ENCODE results near the gene PLA2G15. TPM values are rescaled to one million over a fixed set of nuclear protein-coding genes. Genes with fewer than 3 reads are reported as not detected.

Gene PLA2G15
- total RNA-seq, 1 donor from 2014 or later, result 26.8 TPM

DNA sequence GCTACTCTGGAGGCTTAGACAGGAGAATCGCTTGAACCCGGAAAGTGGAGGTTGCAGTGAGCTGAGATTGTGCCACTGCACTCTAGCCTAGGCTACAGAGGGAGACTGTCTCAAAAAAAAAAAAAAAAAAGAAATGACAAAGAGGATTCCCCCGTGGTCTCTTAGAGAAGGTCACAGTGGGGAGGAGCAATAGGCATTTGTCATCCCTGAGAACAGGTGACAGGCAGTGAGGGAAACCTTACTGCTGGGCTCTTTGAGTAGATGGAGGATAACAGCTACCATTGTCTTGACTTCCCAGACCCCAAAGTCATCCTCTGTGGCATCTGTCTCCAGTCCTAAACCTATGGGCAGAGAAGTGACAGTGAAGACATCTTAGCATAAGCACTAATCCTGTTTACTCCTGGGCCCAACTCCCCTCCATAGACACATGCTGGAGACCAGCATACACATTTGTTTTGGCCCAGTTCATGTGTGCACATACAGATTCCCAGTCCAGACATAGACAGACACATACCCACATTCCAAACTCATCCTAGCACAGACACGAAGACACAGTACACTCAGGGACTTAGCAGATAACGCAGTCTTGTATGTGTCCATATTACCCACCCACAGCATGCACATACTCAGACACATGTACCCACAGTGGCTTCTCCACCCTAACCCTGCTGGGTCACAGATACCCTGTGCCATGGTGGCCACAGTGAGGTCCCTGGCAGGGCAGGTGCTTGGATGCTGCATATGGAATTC is 11.9 kb upstream of the PLA2G15 start:
- H3K9me3 Mint-ChIP-seq (ENCODE audit: unreplicated experiment), result no peaks in the 10 kb centered on the region
- H3K9me3 ChIP-seq (ENCODE audit: insufficient read depth, low read depth, low read length), result no peaks in the 10 kb centered on the region
- no peak overlapping the region for H3K27ac Mint-ChIP-seq (ENCODE audit: unreplicated experiment)
- H3K4me1 ChIP-seq (ENCODE audit: insufficient read depth, low read length), result peaks cover 22% of the 10 kb centered on the region
- TF ChIP-seq EZH2 (IDR thresholded peaks at IDR 0.05; ENCODE audit: insufficient read depth, low read length), result no peak
- TF ChIP-seq, protein P1, sequence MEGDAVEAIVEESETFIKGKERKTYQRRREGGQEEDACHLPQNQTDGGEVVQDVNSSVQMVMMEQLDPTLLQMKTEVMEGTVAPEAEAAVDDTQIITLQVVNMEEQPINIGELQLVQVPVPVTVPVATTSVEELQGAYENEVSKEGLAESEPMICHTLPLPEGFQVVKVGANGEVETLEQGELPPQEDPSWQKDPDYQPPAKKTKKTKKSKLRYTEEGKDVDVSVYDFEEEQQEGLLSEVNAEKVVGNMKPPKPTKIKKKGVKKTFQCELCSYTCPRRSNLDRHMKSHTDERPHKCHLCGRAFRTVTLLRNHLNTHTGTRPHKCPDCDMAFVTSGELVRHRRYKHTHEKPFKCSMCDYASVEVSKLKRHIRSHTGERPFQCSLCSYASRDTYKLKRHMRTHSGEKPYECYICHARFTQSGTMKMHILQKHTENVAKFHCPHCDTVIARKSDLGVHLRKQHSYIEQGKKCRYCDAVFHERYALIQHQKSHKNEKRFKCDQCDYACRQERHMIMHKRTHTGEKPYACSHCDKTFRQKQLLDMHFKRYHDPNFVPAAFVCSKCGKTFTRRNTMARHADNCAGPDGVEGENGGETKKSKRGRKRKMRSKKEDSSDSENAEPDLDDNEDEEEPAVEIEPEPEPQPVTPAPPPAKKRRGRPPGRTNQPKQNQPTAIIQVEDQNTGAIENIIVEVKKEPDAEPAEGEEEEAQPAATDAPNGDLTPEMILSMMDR (IDR thresholded peaks at IDR 0.05; ENCODE audit: insufficient read depth, low read depth, low read length), result no peak
- peaks cover 15% of the 10 kb centered on the region for H3K27me3 ChIP-seq (ENCODE audit: insufficient read depth, low read length)
- DNase-seq (ENCODE audit: low read depth) (no peak), FAIRE-seq (no peak)
- no peak overlapping the region for H3K9ac ChIP-seq (ENCODE audit: low read length)
- no peak overlapping the region for H3K4me3 ChIP-seq (ENCODE audit: insufficient read depth, low read depth, low read length)
- H2AFZ ChIP-seq (ENCODE audit: low read depth, low read length), result no peak overlapping the region
- H3K4me2 ChIP-seq (ENCODE audit: low read length), result no peak overlapping the region
- peaks cover 3% of the 10 kb centered on the region for H3K36me3 Mint-ChIP-seq (ENCODE audit: low read depth, unreplicated experiment)
- H3K4me1 Mint-ChIP-seq (ENCODE audit: low read depth, unreplicated experiment), result peaks cover 9% of the 10 kb centered on the region
- no peak overlapping the region for H3K27ac ChIP-seq (ENCODE audit: low read depth, low read length)
- no peaks in the 10 kb centered on the region for H3K79me2 ChIP-seq (ENCODE audit: insufficient read depth, low read length)
- H3K4me3 Mint-ChIP-seq (ENCODE audit: unreplicated experiment), result no peak overlapping the region
- H3K27me3 Mint-ChIP-seq (ENCODE audit: low read depth, unreplicated experiment), result peaks cover 4% of the 10 kb centered on the region
- H3K36me3 ChIP-seq (ENCODE audit: insufficient read depth, low read length), result no peaks in the 10 kb centered on the region
- peaks cover 21% of the 10 kb centered on the region for H4K20me1 ChIP-seq (ENCODE audit: insufficient read depth, low read length)

DNA sequence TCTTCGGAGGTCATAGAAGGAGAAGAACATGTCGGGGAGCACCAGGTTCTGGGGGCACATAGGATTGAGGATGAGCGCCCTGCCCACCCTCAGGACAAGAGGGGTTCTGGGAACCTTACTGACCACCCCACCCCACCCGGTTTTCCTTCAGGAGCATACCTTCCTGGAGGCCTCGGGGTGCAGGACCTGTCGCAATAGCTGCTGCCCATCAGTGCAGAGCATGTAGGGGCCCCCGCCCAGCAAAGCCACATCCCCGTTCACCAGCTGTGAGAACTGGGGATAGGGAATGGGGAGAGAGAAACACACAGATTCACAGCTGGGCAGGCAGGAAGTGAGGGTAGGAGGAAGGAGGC is 11.4 kb upstream of the PLA2G15 start:
- Histone ChIP-seq H3K36me3 (ENCODE audit: insufficient read depth, low read length) (no peaks in the 10 kb centered on the region), H3K9ac (ENCODE audit: low read length) (no peak overlapping the region), H4K20me1 (ENCODE audit: insufficient read depth, low read length) (peaks cover 17% of the 10 kb centered on the region), H3K4me3 (ENCODE audit: insufficient read depth, low read depth, low read length) (no peak overlapping the region), H3K27me3 (ENCODE audit: insufficient read depth, low read length) (peaks cover 15% of the 10 kb centered on the region), H3K9me3 (ENCODE audit: insufficient read depth, low read depth, low read length) (no peaks in the 10 kb centered on the region), H3K27ac (ENCODE audit: low read depth, low read length) (no peak overlapping the region), H3K4me1 (ENCODE audit: insufficient read depth, low read length) (peaks cover 22% of the 10 kb centered on the region), H3K4me2 (ENCODE audit: low read length) (no peak overlapping the region), H3K79me2 (ENCODE audit: insufficient read depth, low read length) (no peaks in the 10 kb centered on the region), H2AFZ (ENCODE audit: low read depth, low read length) (no peak overlapping the region)
- Mint-ChIP-seq H3K9me3 (ENCODE audit: unreplicated experiment) (no peaks in the 10 kb centered on the region), H3K4me3 (ENCODE audit: unreplicated experiment) (no peak overlapping the region), H3K4me1 (ENCODE audit: low read depth, unreplicated experiment) (peaks cover 8% of the 10 kb centered on the region), H3K27me3 (ENCODE audit: low read depth, unreplicated experiment) (peaks cover 4% of the 10 kb centered on the region), H3K36me3 (ENCODE audit: low read depth, unreplicated experiment) (peaks cover 3% of the 10 kb centered on the region), H3K27ac (ENCODE audit: unreplicated experiment) (no peak overlapping the region)
- DNase-seq (ENCODE audit: low read depth), result no peak
- TF ChIP-seq, protein P1 (IDR thresholded peaks at IDR 0.05; ENCODE audit: insufficient read depth, low read depth, low read length), result no peak
- TF ChIP-seq EZH2 (IDR thresholded peaks at IDR 0.05; ENCODE audit: insufficient read depth, low read length), result no peak
- FAIRE-seq, result no peak
